Activated naive CD4-positive, alpha-beta T cell (primary cell): ENCODE data around the gene OSGEP.
"Not testable (repeated sequence)": the region's sequence is repeated elsewhere in the genome, so short reads cannot be mapped to it uniquely, and the experiment has no call there.

Experiments
- DNase-seq, 4 experiments: peaks; one replicate each; lab custom pipeline; 2025; lab: John Stamatoyannopoulos, UW

OSGEP gene

DNA sequence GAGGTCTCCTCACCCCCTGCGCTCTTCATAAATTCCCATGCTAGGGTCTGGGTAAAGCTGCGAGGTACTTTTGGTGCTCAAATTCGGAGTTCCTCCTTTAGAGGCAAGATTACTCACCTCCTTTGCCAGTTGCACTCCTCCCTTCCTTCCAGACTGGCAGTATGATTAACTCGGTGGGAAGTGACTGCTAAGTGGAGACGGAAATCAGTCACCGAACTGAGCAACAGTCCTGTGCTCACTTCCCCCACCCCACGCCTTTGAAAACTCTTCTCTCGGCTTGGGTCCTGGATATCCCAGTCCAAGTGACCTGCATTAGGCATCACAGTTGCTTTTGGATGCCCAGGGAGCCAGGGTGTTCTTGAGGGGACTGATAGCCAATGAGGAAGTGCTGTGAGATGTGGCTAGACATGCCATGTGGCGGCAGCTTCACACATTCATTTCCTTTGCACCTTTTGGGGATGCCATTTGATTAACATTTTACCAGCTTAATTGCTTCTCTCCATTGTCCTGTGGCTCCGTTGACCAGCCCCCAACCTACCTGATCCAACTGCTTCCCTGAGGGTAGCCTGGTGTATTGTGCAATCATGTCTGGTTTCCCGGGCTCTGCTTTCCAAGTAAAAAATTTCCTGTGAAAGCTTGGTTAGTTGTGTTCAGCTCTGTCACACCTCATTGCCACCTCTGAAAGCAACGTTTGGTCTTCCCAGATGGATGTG, 15.4 kb upstream of the OSGEP start:
- DNase-seq: peak in 1 of 4 experiments; percentile 19

DNA sequence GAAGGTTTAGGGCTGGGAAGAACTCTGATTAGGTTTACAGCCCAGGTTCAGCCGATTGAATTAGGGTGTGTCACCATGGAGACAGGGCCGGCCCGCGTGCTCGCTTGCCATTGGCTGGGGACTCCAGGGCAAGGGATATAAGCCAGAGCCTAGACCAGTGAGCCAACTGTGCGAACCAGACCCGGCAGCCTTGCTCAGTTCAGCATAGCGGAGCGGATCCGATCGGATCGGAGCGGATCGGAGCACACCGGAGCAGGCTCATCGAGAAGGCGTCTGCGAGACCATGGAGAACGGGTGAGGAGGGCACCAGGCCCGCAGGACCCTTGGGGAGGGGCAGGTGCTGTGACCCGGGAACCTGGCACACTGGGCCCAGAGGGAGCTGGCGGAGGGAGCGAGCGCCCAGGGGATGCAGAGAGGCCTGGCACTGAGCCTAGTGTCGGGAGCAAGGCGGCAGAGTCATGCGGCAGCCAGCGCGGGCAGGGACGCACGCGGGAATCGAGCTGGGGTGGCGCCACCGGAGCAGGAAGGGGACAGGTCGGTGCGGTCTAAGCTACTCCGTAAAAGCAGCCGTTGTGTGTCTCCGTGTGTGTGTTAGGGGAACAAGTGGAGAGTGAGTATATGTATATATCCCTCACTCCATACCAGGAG, 14.8 kb upstream of the OSGEP start, which contains the start of gene PNP:
Gene PNP, plus strand, starts transcription at position 165 of the 648 bp plus-strand sequence. Its CDS starts 119 bp downstream, at position 284.
- DNase-seq: peak; percentile 67 to 78 (median 75)

DNA sequence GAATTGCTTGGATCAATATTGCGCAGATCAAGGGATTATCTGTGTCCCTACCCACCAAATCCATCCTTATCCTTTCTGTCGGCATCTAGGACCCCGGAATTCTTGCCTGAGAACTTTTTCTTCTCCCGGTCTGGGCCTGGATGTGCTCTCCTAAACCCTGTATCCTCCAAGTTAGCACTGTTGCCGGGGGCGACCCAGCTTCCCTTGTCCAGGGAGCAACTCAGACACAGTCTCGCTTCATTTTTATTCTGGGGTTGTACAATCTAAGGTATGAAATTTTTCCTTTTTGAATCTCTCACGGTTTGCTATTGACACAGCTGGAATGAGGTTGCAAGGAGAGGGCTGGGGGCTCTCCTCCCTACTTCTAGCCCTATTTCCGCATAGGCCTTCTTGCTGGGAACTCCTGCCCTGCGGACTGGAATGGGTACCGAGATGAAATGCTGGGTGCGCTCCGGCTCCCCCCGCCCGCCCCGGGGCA, 14.2 kb upstream of the OSGEP start:
- DNase-seq: no peak

DNA sequence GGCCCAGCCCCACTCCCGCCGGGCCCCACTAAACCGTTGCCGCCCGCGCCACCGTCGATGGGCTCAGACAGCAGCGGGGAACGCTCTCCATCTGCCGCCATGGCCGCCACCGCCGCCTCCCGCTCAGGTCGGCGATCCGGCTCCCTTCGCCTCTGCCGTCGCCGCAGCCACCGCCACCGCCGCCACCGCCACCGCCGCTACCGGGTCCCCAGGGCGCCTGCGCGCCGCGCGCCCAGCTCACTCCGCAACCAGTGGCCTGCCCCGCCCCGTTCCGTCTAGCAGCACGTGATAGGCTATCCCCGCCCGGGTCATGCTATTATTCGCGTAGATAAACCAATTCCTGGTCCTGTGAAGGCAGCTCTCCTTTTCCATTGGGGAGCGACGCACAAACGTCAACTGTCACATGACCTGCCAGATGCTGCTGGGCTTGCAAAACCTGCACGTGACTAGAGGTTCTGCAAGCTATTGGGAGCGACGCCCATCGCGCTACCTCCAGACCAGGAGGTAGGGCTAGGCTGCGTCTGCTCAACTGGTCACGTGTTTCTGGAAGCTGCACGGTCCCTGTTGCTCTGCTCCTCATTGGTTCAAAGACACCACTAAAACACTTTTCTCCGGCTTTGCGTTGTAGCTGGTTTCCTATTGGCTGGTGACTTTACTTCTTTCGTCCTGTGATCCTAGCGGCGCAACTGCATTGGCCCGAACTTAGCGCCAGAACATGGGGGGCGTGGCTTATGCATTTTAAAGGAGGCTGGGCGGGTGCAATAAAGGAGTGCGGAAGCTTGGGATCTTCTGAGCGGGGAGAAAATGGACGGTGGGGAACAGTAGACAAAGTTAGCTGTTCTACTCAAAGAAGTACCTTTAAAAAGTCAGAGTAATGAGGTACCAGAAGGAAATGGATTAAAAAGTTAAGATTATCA, 6.9 kb upstream of the OSGEP start, which contains the start of gene PIP4P1:
Gene PIP4P1, minus strand, starts transcription at position 210 of the 917 bp plus-strand sequence. Its CDS starts 109 bp downstream, at position 101.
- peak; percentile 95 to 97 (median 96) for DNase-seq

DNA sequence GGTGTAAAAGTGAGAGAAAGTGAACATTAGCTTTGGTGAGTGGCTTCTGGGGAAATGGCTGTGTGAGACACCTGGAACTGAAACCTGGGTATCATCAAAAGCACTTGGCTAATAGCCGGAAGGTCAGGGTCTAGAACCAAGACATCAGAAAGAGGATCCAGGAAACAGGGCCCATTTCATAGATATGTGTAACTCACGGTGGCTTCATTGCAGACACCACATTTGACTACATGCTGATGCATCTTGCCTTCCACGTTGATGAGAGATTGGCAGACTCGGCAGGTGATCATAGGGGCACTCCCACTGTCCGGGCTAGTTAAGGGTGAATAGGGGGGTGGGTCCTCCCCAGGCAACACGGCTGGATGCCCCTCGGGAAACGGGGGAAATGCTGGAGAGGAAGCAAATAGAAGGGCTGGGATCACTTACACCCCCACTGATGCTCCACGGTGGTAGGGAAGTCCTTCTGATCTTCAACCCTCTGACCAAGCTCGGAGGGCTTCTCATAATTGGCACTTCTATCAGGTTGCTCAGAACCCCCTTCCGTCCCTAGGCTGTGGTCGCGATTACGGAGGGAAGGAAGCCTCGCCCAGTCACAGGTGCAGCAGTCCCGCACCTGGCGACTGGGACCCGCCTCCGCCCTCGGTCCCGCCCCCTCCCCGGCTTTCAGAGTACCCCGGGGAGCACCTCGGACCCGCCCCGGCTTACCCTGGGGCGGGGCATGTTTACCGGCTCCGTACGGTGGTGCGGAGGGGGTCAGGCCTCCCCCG, 6.0 kb upstream of the OSGEP start:
- peak in 2 of 4 experiments; percentile 33 to 64 for DNase-seq

- no peak for DNase-seq
These were observed 3.6 kb upstream of the OSGEP start for GRCh38 chr14:20458031-20458789.

- no peak for DNase-seq
These were observed 2.4 kb upstream of the OSGEP start for GRCh38 chr14:20456971-20457370.

DNA sequence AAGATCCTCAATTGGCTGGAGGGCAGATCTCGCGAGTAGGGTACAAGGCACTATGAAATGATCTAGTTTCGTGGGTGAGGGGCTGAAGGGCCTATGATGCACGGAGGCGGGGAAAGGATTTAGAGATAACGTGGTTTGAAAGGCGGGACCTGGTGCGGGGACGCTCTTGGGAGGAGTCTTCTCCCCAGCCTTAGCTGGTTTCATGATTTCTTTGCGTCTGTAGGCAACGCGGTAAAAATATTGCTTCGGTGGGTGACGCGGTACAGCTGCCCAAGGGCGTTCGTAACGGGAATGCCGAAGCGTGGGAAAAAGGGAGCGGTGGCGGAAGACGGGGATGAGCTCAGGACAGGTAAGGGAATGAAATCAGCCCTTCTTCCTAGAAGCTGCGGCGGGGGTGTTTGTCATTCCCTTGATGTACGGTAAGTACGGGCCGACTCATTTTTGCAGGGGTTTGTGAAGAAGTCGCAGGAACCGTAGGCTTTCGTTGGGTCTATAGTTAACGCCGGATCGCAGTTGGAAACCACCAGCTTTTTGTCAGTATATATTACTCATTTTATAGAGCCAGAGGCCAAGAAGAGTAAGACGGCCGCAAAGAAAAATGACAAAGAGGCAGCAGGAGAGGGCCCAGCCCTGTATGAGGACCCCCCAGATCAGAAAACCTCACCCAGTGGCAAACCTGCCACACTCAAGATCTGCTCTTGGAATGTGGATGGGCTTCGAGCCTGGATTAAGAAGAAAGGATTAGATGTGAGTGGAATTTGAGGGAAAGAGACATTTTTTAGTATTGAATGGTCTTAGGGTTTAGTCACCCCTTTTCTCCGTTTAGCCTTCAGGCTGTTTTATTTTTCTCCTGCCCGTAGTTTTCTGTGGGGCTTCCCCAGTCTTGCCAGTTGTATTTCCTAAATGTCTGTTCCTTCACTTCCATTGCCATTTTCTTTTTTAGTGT, 1.0 kb upstream of the OSGEP start:
- DNase-seq: no peak

GRCh38 chr14:20452831-20453230, 1.8 kb downstream of the OSGEP start:
- DNase-seq: not testable (repeated sequence)

GRCh38 chr14:20446889-20447288, 7.7 kb downstream of the OSGEP start:
- no peak for DNase-seq

GRCh38 chr14:20443650-20444049, 11.0 kb downstream of the OSGEP start:
- DNase-seq: not testable (repeated sequence)

- DNase-seq: no peak
These were observed 13.2 kb downstream of the OSGEP start for GRCh38 chr14:20441461-20441860.

DNA sequence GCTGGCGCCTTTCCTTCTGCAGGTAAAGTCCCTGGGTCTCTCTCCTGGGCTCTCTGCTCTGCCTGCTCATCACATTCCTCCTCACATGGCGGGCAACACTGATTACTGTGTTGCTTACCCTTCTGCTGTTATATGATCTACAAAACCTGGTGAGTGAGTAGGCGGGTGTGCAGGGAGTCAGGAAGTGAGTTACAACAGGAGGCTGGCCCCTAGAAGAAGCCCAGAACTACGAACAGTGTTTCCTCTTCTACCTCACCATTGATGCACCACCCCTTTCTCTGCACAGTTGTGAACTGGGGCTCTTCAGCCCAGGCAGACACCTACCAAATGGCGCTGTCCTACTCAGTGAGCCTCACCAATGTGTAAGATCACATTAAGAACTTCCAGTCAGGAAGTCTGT, 13.7 kb downstream of the OSGEP start:
- DNase-seq: peak in 2 of 4 experiments; percentile 10 to 13

DNA sequence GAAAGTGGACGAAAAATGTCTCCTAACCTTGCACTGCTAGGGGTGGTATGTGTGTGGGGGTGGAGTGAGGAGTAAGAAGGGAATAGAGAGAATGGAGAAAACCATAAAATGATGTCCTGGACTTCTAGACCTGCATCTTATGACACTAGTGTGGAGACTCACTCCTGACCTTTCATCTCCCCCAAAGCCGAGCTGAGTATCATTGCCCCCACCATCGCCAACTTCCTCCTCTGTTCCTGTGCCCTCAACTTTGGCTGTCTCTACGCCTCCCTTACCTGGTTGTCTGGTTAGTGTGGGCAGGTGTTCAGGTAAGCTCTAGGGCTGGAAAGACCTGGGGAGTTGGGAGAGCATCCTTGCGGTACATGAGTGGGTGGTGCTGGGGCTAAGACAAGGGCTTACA, 14.1 kb downstream of the OSGEP start:
- no peak for DNase-seq

DNA sequence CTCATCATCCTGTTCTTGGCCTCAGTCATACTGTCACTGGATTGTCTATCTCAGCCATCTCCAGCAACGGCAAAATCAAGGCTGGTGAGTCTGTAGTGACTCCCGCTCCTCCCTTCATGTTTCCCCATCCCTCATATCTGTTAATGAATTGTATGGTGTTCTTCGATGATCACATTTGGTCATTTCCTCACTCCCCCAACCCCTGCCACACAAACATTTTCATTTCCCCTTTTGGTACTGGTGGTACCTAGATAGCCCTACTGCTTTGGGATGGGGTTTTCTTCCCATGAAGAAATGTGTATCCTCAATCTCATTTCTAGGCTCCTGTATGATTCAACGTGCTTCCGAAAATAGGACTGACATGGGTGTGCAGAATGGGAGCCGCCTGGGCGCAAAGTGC, 15.9 kb downstream of the OSGEP start:
- DNase-seq: no peak

DNA sequence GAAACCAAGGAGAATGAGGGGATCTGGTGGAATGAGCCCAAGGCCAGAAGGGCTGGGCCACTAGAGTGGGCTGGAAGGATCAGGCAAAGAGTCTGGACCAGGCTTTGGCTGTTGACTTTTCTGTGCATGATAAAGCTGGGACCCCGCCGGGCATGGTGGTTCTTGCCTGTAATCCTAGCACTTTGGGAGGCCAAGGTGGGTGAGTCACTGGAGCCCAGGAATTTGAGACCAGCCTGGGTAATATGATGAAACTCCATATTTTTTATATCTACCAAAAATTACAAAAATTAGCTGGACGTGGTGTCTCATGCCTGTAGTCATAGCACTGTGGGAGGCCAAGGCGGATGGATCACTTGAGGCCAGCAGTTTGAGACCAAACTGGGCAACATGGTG, 18.3 kb downstream of the OSGEP start:
- no peak for DNase-seq

GRCh38 chr14:20435582-20436362, 18.8 kb downstream of the OSGEP start, which contains the start of gene KLHL33:
Gene KLHL33, minus strand, starts transcription at chr14:20436166. Its CDS starts 355 bp downstream, at chr14:20435811.
- no peak for DNase-seq
